ENCODE results near the gene LBX1.

Gene LBX1

DNA sequence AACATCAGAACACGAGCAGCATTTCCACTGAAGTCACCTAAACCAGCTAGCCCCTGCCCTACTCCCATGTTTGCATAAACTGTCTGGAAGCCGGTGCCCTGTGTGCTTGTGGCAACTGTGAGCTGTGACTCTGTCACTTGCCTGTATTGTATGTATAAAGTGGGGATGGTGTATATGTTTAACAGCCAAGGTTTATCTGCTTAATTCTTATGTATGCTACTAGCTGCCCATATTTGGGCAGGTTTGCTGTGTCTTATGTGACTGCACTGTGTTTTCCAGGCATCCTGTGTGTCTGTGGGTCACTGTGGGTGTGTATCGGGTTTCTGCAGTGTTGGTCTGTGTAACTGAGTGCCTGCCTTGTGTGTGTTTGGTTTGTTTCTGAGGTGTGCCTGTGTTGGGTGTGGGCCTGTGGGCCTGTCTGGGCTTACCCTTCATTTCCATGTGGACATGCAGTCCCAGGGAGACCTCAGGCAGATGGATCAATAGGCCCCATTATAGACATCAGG is 9.3 kb downstream of the LBX1 start:
- TF ChIP-seq, protein P1, sequence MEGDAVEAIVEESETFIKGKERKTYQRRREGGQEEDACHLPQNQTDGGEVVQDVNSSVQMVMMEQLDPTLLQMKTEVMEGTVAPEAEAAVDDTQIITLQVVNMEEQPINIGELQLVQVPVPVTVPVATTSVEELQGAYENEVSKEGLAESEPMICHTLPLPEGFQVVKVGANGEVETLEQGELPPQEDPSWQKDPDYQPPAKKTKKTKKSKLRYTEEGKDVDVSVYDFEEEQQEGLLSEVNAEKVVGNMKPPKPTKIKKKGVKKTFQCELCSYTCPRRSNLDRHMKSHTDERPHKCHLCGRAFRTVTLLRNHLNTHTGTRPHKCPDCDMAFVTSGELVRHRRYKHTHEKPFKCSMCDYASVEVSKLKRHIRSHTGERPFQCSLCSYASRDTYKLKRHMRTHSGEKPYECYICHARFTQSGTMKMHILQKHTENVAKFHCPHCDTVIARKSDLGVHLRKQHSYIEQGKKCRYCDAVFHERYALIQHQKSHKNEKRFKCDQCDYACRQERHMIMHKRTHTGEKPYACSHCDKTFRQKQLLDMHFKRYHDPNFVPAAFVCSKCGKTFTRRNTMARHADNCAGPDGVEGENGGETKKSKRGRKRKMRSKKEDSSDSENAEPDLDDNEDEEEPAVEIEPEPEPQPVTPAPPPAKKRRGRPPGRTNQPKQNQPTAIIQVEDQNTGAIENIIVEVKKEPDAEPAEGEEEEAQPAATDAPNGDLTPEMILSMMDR (conservative IDR thresholded peaks at IDR 0.05; ENCODE audit: low read depth, low read length), result no peak
- no peak overlapping the region for H3K4me3 ChIP-seq (ENCODE audit: low read length)
- DNase-seq (ENCODE audit: low read depth), result no peak

DNA sequence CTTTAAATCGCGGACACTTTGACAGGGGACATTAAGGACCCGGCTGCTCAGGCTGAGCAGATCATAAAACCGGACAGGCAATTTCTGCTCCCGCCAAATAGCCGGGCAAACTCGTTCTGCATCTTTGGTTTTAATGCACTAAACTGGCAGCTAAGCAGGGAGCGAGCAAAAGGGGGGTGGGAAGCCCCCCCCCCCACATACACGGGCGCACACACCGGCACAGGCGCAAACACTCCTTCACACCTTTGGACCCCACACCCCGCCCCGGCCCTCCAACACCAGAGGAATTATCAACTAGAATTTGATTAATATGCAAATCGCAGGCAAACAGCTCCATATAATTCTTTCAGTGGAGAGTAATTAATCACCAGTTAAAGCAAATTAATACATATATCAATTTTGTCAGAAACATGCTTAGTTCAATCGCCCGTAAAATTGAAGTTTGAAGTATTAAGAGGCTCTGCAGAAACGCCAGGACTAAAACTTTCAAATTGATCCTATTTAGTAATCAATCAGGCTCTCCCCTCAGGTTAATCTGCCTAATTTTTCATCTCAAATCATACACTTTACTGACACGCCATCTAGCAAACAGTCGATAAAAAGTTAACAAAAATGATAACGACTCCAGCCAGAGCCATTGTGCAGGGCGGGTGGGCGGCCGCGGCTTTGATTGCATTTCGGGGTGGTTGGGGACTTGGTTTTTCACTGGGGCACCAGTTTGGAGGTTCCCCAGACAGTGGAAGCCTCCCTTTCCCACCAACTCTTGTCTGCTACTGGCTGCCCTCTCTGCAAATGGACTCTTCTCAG is 9.9 kb downstream of the LBX1 start:
- TF ChIP-seq, protein P1 (conservative IDR thresholded peaks at IDR 0.05; ENCODE audit: low read depth, low read length), result no peak
- no peak overlapping the region for H3K4me3 ChIP-seq (ENCODE audit: low read length)
- DNase-seq (ENCODE audit: low read depth), result no peak

DNA sequence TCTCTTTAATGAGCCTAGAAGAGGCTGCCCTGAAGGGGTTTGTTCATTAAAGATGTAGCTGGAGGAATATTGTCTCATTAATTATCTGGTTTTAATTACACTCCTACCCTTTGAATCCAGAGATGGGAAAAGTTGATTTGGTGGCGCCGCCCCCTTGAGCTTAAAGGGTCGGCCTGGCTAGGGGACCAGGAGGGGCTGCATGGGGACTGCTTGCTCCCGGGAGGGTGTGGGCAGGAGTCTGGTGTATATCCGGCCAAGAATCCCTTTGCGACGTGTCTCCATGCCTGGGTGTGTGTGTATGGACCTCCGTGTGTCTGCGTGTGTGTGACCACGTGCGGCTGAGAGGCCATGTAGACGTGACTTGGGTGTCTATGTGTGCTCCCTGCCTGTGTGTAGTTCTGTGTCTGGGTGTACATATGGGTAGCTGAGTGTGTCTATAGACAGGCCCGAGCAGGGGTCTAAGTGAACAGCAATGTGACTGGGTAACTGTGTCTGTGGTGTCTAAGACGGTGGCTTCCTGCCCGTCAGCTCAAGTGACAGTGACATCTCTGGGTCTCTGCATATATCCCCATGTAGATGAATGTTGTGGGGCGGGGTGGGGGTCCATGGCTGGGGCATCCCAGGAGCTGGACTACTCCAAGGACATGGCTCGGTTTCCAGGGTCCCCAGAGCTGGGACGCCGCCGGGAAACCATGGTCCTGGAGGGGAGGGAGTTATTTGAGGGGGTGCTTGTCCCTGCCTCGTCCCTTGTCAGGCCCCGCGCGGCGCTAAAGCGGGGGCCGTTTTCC is 10.7 kb downstream of the LBX1 start:
- no peak for DNase-seq (ENCODE audit: low read depth)
- no peak overlapping the region for H3K4me3 ChIP-seq (ENCODE audit: low read length)
- TF ChIP-seq, protein P1 (conservative IDR thresholded peaks at IDR 0.05; ENCODE audit: low read depth, low read length), result no peak

DNA sequence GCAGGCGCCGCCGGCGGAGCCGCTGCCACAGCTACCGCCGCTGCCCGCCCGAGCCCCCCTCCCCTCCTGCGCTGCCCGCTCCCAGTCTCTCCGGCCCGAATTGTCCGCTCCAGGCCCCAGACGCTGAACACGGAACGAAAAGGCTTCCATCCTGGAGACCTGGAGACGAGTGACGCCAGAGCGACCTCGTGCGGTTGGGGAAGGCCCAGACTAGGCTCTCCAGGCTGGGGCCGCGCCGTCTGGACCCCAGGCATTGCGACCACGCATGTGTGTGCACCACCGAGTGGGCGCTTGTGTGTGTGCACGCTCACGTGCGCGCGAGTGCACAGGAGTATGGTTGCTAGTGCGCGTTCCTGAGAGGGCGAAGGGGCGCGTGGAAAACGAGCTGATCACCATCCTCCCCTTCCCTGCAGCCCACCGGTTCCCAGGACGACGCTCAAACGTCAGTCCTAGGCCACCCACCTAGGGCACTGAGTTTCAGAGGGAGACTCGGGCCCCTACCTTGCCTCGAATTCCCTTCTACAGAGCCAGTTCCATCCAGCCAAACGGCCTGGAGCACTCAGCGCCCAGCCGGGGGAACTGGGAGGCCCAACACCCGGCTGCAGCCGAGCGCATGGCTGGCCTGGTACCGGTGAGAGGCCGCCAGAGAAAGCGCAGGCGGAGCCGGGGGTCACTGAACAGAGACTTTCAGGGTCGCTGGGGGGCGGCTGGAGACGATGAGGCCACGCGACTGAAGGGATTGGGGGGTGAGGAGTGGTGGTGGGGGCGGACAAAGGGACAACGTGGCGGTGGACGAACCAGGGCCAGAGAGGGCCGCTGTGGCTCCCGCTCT is 11.6 kb downstream of the LBX1 start:
- no peak overlapping the region for H3K4me3 ChIP-seq (ENCODE audit: low read length)
- TF ChIP-seq, protein P1 (conservative IDR thresholded peaks at IDR 0.05; ENCODE audit: low read depth, low read length), result peak; percentile 58
- DNase-seq (ENCODE audit: low read depth), result no peak

DNA sequence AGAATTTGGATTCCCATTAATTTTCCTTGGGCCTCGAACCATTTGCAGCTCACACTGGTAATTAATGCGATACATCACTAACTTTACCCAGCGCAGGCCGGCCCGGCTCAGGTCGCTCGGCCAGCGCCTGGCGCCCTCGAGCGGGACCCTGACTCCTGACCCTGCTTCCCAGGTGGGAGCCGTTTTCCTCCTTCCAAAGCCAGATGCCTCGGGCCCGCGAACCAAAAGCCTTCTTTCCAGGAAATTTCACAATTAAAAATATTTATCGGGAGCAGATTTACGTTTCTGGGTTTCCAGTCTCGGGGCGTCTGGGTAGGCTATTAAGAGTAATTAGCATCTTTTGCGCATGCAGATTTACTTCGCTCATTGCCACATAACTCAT is 12.2 kb downstream of the LBX1 start:
- TF ChIP-seq, protein P1 (conservative IDR thresholded peaks at IDR 0.05; ENCODE audit: low read depth, low read length), result no peak
- no peak for DNase-seq (ENCODE audit: low read depth)
- no peak overlapping the region for H3K4me3 ChIP-seq (ENCODE audit: low read length)

DNA sequence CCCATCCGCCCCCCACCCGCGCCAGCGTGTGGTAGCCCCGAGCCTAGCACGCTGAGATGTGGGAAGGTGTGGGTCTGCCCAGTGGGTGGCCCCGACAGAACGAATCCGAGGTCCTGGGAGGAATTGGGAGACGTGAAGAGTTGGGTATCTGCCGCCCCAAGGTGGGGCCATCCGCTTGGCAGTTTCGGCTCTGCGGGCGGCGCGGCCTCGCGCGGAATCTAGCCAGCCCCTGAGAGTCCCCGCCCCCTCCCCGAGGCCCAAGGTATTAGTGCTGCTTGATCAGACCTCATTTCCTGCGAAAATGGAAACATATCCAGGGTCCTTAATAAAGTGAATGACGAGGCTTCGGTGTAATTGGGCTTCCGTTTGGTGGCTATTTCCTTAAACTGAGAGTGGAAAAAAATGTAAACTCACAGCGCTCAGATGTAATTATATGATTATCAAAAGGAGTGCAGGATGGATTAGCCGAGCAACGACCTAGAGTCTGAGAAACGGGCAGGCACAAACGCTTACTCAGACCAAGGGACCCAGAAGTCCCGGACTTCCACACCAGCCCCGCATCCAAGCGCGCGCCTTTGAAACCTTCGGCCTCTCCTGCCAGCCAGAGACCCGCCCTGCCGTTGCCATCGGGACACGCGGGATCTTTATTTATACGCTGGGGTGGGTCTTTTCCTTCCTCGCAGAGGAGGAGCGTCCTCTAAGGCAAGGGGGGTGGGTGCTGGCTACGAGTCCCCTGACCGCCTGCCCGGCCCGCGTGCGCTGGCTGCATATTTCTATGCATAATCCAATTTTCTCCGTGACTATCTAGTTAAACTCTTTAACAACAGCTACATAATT is 12.8 kb downstream of the LBX1 start:
- no peak for DNase-seq (ENCODE audit: low read depth)
- TF ChIP-seq, protein P1 (conservative IDR thresholded peaks at IDR 0.05; ENCODE audit: low read depth, low read length), result no peak
- H3K4me3 ChIP-seq (ENCODE audit: low read length), result no peak overlapping the region
